Measurements from ENCODE around the gene APBA3. TPM values are rescaled to one million over a fixed set of nuclear protein-coding genes. Genes with fewer than 3 reads are reported as not detected.
A peak's percentile ranks its signal among the peaks of the same experiment; 100 is the strongest.

The APBA3 gene, protein sequence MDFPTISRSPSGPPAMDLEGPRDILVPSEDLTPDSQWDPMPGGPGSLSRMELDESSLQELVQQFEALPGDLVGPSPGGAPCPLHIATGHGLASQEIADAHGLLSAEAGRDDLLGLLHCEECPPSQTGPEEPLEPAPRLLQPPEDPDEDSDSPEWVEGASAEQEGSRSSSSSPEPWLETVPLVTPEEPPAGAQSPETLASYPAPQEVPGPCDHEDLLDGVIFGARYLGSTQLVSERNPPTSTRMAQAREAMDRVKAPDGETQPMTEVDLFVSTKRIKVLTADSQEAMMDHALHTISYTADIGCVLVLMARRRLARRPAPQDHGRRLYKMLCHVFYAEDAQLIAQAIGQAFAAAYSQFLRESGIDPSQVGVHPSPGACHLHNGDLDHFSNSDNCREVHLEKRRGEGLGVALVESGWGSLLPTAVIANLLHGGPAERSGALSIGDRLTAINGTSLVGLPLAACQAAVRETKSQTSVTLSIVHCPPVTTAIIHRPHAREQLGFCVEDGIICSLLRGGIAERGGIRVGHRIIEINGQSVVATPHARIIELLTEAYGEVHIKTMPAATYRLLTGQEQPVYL
- total RNA-seq (10.4 TPM), polyA plus RNA-seq (21.7 TPM)

DNA sequence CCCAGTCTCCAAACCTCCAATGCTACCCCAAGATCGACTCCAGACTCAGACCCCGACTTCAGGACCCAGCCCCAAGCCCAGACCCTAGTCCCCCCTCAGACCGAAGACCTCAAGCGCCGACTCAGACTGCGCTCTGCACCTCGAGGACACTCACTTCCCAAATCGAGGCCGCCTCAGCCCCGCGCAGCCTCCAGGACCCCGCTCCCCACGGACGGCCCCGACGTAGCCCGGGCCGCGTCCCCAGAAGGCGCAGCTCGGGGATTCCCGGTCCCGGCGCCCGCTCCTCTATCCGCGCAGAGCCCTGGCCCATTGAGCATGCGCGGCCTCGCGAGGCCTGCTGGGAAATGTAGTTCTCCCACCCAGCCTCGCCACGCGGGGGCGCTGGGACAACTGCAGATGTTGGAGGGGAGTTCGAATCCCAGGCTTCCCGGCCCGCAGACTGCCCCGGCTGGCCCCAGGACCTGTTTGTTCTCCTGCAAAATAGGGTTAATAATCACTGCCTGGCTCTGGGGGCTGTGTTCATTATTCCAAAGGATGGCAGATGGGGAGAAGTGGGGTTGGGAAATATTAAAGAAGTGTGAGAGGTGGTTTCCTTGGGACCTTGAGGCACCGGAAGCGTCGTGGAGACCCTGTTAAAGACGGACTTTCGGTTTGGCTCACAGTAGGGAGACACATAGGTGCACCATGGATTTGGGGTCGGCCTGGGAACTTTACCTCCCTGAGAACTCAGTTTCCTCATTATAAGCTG lies at the start of gene APBA3:
Gene APBA3 (minus strand): TSS at position 311 of the 748 bp plus-strand sequence. CDS start 1,428 bp downstream, outside the sequence.
- DNase-seq (ENCODE audit: extremely low spot score) = peak; percentile 64
- Histone ChIP-seq H3K36me3 (ENCODE audit: insufficient read depth) (no peaks in the 10 kb centered on the region), H3K4me3 (ENCODE audit: low read depth, low read length) (peak within 1 kb of the TSS; percentile 74), H3K27ac (ENCODE audit: low read depth) (peak within 1 kb of the TSS; percentile 99), H3K4me1 (ENCODE audit: insufficient read depth) (no peaks in the 10 kb centered on the region)
- WGBS = 4% methylated on average over 45 of the region's 45 CpGs

DNA sequence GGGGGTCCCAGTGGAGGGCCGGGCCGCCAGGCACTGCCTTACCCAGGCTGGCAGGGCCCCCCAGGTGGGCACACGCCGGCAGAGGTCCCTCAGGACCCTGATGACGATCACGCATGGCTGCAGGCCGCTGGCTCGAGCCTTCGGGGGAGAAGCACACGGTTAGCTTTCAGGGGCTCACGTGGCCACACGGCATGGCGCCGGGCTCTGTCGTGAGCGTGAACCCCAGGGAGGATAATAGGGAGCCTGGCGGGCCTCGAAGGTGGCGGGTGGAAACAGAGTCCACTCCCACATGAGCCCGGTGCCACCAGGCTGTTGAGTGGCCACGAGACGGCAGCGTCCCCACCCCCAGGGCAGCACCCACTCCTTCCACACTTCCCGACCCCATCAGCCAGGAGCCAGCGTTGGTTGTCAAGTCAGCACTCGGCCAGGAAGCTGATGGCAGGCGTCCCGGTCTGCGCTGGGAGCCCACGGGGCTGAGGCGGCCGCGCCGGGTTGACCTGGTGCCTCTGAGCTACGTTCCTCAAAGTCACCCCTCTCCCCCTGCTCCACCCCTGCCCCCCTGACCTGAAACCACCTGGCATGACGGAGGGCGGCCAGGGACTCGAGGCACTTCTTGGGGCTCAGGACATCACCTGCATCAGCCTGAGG lies 49.3 kb upstream of the APBA3 start:
- no peaks in the 10 kb centered on the region for H3K36me3 ChIP-seq (ENCODE audit: insufficient read depth)
- WGBS = 82% methylated on average over 38 of the region's 38 CpGs
- H3K4me1 ChIP-seq (ENCODE audit: insufficient read depth) = no peaks in the 10 kb centered on the region

DNA sequence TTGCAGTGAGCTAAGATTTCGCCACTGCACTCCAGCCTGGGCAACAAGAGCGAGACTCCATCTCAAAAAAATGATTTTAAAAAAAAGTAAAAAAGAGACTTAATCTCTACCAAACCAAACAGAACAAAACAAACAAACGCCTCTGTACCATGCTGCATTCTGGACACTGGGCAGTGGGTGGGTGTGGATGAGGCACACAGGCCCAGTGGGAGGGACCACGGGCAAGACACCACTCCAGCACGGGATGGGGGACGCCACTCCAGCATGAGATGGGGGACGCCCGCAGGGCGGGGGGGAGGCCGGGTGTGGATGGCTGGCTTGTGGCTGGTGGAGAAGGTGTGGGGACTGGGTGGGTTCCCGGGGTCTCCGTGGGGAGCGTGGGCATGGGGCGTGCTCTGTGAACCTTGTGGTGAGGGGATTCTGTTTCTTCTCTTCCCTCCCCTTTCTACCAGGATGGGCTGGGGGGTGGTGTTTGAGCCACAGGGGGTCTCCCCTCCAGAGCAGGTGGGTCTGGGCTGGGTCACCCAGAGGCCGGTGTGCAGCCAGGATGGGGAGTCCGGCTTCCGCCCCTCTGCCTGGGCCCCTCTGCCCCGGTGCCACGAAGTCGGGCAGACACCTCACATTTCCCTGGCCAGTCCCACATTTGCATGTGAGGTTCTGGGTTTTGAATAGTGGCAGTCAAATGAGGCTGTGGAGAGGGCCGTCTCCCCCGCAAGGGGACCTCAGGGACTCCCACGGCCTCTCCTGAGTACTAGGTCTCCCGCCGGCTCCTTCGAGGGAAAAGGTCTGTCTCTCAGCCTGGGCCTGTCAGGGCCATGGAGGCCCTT lies 48.6 kb upstream of the APBA3 start:
- Histone ChIP-seq H3K4me1 (ENCODE audit: insufficient read depth) (no peaks in the 10 kb centered on the region), H3K27ac (ENCODE audit: low read depth) (no peak overlapping the region), H3K4me3 (ENCODE audit: low read depth, low read length) (no peak overlapping the region), H3K36me3 (ENCODE audit: insufficient read depth) (no peaks in the 10 kb centered on the region)
- WGBS = 73% methylated on average over 26 of the region's 26 CpGs
- no peak for DNase-seq (ENCODE audit: extremely low spot score)

More for the DNA sequence above, 49.3 kb upstream of the APBA3 start:
- Histone ChIP-seq H3K27ac (ENCODE audit: low read depth) (no peak overlapping the region), H3K4me3 (ENCODE audit: low read depth, low read length) (no peak overlapping the region)
- DNase-seq (ENCODE audit: extremely low spot score) = no peak

DNA sequence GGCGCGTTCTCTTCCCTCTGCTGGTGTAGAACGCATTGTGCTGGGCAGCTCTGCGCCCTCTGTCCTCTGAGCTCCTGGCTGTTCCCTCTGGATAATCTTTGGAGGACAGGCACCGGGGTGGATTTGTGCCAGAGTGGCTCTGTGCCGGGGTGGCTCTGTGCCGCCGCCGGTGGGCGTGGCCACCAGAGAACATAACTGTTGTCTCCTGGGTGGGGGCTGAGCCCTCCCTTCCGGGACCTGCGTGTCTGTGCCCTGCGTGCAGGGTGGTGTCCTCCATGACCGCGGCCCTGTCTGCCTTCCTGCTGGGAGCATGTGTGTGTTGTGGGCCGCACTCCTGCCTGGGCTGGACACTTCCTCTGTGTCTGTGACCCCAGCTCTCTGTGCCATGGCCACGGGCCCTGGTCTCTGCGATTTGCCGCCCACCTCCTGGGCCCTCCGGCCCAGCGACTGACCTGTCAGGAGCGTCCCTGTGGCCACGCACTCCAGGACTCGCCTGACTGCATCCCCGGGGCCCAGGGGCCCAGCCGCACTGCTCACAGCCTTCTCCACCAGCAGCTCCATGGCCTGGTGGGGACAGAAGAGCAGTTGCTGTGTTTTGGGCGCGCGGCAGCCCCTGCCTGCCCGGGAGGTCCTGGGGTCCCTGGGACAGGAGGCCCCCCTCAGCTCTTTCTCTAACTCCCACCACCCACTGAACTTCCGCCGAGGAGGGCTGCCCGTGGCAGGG lies 47.1 kb upstream of the APBA3 start:
- Histone ChIP-seq H3K4me1 (ENCODE audit: insufficient read depth) (no peaks in the 10 kb centered on the region), H3K36me3 (ENCODE audit: insufficient read depth) (no peaks in the 10 kb centered on the region), H3K27ac (ENCODE audit: low read depth) (no peak overlapping the region), H3K4me3 (ENCODE audit: low read depth, low read length) (no peak overlapping the region)
- DNase-seq (ENCODE audit: extremely low spot score) = no peak
- 83% methylated on average over 33 of the region's 33 CpGs for whole genome bisulfite sequencing

DNA sequence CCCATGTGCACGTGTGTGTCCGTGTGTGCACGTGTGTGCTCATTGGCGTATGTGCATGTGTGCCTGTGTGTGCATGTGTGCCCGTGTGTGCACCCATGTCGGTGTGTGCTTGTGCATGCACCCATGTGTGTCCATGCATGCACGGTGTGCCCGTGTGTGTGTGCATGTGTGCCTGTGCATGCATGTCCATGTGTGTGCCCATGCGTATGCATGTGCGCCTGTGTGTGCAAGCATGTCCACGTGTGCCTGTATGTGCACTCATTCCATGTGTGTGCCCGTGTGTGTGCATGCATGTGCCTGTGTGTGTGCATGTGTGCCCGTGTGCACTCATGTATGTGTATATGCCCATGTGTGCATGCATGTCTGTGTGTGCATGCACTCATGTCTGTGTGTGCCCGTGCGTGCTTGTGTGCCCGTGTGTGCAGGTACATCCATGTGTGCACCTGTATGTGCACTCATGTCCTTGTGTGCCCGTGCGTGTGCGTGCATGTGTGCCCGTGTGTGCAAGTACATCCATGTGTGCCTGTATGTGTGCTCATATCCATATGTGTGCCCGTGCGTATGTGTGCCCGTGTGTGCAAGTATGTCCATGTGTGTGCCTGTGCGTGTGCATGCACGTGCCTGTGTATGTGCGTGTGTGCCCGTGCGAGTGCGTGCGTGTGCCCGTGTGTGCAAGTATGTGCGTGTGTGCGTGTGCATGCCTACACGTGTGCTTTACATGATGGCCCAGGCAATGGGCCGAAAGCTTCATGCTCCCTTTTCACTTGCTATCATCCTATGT lies 46.3 kb upstream of the APBA3 start:
- Histone ChIP-seq H3K4me3 (ENCODE audit: low read depth, low read length) (no peak overlapping the region), H3K4me1 (ENCODE audit: insufficient read depth) (no peaks in the 10 kb centered on the region), H3K36me3 (ENCODE audit: insufficient read depth) (no peaks in the 10 kb centered on the region), H3K27ac (ENCODE audit: low read depth) (no peak overlapping the region)
- WGBS = 97% methylated on average over 35 of the region's 35 CpGs
- DNase-seq (ENCODE audit: extremely low spot score) = no peak

DNA sequence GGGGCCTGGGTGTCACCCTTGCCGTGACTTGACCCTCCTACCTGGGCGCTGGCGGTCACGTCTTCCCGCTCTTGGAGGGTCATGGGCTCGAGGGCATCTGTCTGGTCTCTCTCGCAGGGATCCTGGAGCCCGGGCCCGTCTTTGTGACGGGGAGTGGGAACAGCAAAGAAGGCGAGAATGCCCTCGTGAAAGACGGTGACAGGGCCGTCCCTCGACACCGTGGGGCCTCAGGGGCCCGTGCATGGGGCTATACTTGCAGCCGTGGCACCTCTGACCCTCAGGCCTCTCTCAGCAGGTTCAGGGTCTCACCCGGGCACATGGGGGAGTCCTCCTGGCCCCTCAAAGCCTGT lies 45.6 kb upstream of the APBA3 start:
- 84% methylated on average over 19 of the region's 19 CpGs for WGBS
- H3K4me1 ChIP-seq (ENCODE audit: insufficient read depth) = no peaks in the 10 kb centered on the region

DNA sequence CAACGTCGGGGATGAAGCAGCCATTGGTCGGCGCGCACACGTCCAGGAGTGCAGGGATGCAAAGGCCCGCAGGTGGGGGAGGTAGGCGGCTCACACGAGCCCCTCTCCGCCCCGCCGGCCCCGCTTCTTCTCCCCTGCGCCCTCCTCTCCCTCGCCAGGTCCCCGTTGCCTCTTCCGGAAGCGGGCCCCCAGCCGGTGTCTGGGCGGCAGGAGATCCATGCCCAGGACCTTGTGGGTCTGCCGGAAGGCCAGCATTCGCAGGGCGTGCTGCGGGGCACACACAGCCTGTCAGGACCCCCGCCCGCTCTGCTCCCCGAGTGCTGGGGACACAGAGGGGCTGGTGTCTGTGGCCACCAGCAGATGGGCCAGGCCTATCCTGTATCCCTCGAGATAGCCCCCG lies 44.4 kb upstream of the APBA3 start:
- Histone ChIP-seq H3K4me1 (ENCODE audit: insufficient read depth) (no peaks in the 10 kb centered on the region), H3K36me3 (ENCODE audit: insufficient read depth) (no peaks in the 10 kb centered on the region), H3K27ac (ENCODE audit: low read depth) (no peak overlapping the region), H3K4me3 (ENCODE audit: low read depth, low read length) (no peak overlapping the region)
- WGBS = 87% methylated on average over 29 of the region's 29 CpGs
- no peak for DNase-seq (ENCODE audit: extremely low spot score)

More for the DNA sequence above, 45.6 kb upstream of the APBA3 start:
- DNase-seq (ENCODE audit: extremely low spot score) = no peak
- Histone ChIP-seq H3K36me3 (ENCODE audit: insufficient read depth) (no peaks in the 10 kb centered on the region), H3K4me3 (ENCODE audit: low read depth, low read length) (no peak overlapping the region), H3K27ac (ENCODE audit: low read depth) (no peak overlapping the region)

DNA sequence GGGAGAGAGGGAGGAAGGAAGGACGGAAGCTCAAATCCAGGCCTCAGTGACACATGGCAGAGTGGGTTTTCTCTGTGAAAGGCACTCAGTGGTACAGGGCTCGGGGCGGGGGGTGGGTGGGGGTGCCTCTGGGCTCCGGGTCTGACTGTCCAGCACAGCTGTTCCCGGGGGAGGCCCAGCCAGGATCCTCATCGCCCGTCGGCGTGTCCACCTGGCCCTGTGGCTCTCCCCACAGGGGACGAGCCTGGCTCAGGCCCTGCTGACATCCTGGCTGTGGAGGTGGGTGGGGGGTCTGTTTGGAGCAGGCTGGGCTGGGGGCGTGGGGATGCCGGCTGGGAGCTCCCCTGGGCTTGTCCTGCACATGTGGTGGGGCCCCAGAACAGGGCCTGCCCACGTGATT lies 42.9 kb upstream of the APBA3 start:
- Histone ChIP-seq H3K36me3 (ENCODE audit: insufficient read depth) (no peaks in the 10 kb centered on the region), H3K4me1 (ENCODE audit: insufficient read depth) (no peaks in the 10 kb centered on the region), H3K27ac (ENCODE audit: low read depth) (no peak overlapping the region), H3K4me3 (ENCODE audit: low read depth, low read length) (no peak overlapping the region)
- no peak for DNase-seq (ENCODE audit: extremely low spot score)
- 69% methylated on average over 13 of the region's 13 CpGs for WGBS

DNA sequence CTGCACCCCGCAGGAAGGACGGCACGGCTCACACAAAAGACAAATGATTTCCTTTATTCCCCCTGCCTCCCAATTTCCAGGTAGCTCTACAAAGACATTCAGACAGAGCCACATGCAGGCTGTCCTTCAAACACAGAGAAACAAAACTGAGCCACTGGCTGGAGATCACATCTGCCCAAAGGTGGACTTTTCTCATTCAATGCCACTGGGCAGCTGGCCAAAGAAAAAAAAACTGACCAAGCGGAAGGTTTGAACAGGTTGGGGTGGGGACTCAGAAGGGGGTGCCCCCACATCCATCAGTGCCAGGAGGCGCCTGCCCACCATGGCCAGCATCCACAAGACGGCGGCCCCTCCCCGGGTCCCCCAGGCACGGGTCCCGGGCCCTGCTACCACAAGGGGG lies 42.5 kb upstream of the APBA3 start:
- H3K4me1 ChIP-seq (ENCODE audit: insufficient read depth) = no peaks in the 10 kb centered on the region
- WGBS = 79% methylated on average over 10 of the region's 10 CpGs
- no peaks in the 10 kb centered on the region for H3K36me3 ChIP-seq (ENCODE audit: insufficient read depth)
- no peak overlapping the region for H3K27ac ChIP-seq (ENCODE audit: low read depth)
- no peak for DNase-seq (ENCODE audit: extremely low spot score)
- H3K4me3 ChIP-seq (ENCODE audit: low read depth, low read length) = no peak overlapping the region

DNA sequence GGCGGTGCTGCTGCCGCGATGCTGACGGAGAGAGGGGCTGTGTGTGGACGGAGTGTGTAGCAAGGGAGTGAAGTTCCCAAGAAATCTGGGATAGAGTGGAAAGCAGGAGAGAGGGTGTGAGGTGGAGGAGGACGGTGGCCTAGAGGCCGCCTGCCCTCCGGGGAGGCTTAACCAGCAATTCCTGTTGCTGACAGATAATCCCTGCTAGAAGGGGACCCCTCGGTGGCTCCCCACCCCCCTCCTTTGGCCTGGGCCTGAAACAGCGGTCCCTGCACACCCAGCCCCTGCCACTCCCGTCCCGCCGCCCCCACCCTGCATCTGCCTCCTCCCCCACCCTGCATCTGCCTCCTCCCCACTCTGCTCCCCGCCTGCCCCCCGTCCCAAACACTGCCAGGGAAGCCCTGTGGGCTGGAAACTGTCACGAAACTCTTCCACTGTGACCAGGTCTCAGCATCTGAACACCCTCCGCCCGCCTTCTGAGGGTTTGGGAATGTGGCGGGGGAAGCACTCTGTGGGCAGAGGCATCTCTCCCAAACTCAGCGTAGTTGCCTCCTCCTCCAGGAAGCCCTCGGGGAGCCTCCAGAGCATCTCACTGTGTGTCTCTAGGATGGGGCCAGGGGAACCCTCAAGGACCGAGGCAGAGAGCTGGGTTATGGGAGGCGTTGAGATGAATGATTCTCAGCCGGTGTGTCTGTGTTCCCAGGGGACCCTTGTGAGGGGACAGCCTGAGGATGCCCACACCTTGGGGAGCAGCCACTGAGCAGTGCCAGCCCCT lies 41.8 kb upstream of the APBA3 start:
- DNase-seq (ENCODE audit: extremely low spot score) = no peak
- WGBS = 71% methylated on average over 24 of the region's 24 CpGs
- no peaks in the 10 kb centered on the region for H3K36me3 ChIP-seq (ENCODE audit: insufficient read depth)
- no peaks in the 10 kb centered on the region for H3K4me1 ChIP-seq (ENCODE audit: insufficient read depth)
- no peak overlapping the region for H3K4me3 ChIP-seq (ENCODE audit: low read depth, low read length)
- no peak overlapping the region for H3K27ac ChIP-seq (ENCODE audit: low read depth)

DNA sequence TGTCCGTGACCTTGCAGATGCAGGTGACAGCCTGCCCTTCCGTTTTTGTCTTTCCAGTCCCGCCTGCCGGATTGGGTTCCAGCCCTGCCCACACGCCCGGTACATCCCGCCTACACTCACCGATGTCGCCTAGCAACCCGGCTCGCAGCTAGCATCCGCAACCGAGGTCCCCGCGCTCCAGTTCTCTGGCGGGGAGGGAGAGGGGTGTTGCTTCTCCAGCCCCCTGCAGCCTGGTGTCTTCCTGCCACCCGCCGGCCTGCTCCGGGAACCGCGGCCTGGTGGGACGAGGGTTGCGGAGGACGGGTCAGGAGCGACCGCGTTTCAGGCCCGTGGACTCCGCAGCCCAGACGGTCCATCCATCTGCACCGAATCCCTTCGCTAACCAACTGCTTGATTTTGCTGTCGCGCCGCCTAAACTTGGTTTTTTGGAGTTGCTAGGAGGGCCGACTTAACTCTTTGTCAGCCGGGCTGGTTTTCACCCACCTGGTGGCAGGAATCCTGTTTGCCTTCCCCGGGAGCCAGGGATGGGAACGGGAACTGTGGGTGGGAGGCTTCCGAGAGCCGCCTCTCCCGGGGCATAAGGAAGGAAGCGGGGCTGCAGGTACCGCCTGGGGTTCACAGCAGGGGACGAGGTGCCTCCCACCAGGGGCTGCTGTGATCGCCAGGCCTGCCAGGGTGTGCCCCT lies 40.1 kb upstream of the APBA3 start:
- DNase-seq (ENCODE audit: extremely low spot score) = no peak
- Histone ChIP-seq H3K4me1 (ENCODE audit: insufficient read depth) (no peaks in the 10 kb centered on the region), H3K36me3 (ENCODE audit: insufficient read depth) (no peaks in the 10 kb centered on the region), H3K4me3 (ENCODE audit: low read depth, low read length) (no peak overlapping the region), H3K27ac (ENCODE audit: low read depth) (no peak overlapping the region)
- WGBS = 5% methylated on average over 46 of the region's 46 CpGs

Data from urinary bladder (tissue), 4 donors.